GM15510 (cell line): ENCODE data around the gene FLNA.

Experiments
- POLR2A ChIP-seq: IDR thresholded peaks from 3 replicates; pipeline ENCODE4 v1.6.1; 2011; ENCODE audit warnings: borderline replicate concordance; ENCODE audit not compliant: insufficient read length; ENCODE audit errors: extremely low read depth

FLNA gene

GRCh38 chrX:154309041-154309775 is 65.2 kb downstream of the FLNA start:
- TF ChIP-seq POLR2A, result no peak

GRCh38 chrX:154308108-154308946 is 66.1 kb downstream of the FLNA start:
- no peak for TF ChIP-seq POLR2A

- TF ChIP-seq POLR2A, result no peak
Measured at GRCh38 chrX:154307202-154307601, 67.2 kb downstream of the FLNA start.

- TF ChIP-seq POLR2A, result no peak
Measured at GRCh38 chrX:154305541-154306205, 68.8 kb downstream of the FLNA start.

GRCh38 chrX:154304846-154305245 is 69.6 kb downstream of the FLNA start:
- no peak for TF ChIP-seq POLR2A

- no peak for TF ChIP-seq POLR2A
Measured at GRCh38 chrX:154303476-154303875, 71.0 kb downstream of the FLNA start.

- TF ChIP-seq POLR2A, result no peak
Measured at GRCh38 chrX:154300816-154301215, 73.6 kb downstream of the FLNA start.
